Chondrocyte (in vitro differentiated cells): ENCODE measurements around the gene PDE4D. TPM values are rescaled to one million over a fixed set of nuclear protein-coding genes. Genes with fewer than 3 reads are reported as not detected.
"Not testable (repeated sequence)": the region's sequence is repeated elsewhere in the genome, so short reads cannot be mapped to it uniquely, and the experiment has no call there.

Source experiments
- DNase-seq: peaks from one replicate; pipeline ENCODE4 v3.0.0; 2021; ENCODE audit warnings: mixed read lengths, low spot score
- H3K27ac Mint-ChIP-seq: one replicate; pipeline ENCODE4 v1.8.0; 2021; ENCODE audit warnings: mild to moderate bottlenecking, moderate library complexity, mixed read lengths; ENCODE audit not compliant: unreplicated experiment
- H3K27me3 Mint-ChIP-seq: 2 replicates; pipeline ENCODE4 v1.8.0; 2021; ENCODE audit warnings: low read depth, mixed read lengths
- H3K36me3 Mint-ChIP-seq: 2 replicates; pipeline ENCODE4 v1.8.0; 2021; ENCODE audit warnings: low read depth, mixed read lengths
- H3K4me1 Mint-ChIP-seq: 2 replicates; pipeline ENCODE4 v1.8.0; 2021; ENCODE audit warnings: low read depth, mild to moderate bottlenecking, mixed read lengths
- H3K4me3 Mint-ChIP-seq: one replicate; pipeline ENCODE4 v1.8.0; 2021; ENCODE audit warnings: mild to moderate bottlenecking, moderate library complexity, mixed read lengths; ENCODE audit not compliant: unreplicated experiment
- H3K9me3 Mint-ChIP-seq: 2 replicates; pipeline ENCODE4 v1.8.0; 2021; ENCODE audit warnings: low read depth, mixed read lengths
- total RNA-seq: library from RNA; stranded (reverse); gene quantifications from 3 replicates; pipeline ENCODE4 v1.2.1, GENCODE V29; 2021
- TF ChIP-seq, protein P1 (sequence below): fragments of 200-600 bp; sonication (generic); IDR thresholded peaks from 2 replicates; pipeline ENCODE4 v1.5.0; 2021; ENCODE audit warnings: antibody characterized with exemption, mild to moderate bottlenecking, moderate library complexity

PDE4D gene
- total RNA-seq, 1 donor from 2014 or later, result 21.1 TPM

- Mint-ChIP-seq H3K36me3 (no peaks in the 10 kb centered on the region), H3K27ac (no peak overlapping the region), H3K4me3 (no peak overlapping the region), H3K9me3 (no peaks in the 10 kb centered on the region), H3K27me3 (no peaks in the 10 kb centered on the region), H3K4me1 (peaks cover 48% of the 10 kb centered on the region)
- TF ChIP-seq, protein P1, sequence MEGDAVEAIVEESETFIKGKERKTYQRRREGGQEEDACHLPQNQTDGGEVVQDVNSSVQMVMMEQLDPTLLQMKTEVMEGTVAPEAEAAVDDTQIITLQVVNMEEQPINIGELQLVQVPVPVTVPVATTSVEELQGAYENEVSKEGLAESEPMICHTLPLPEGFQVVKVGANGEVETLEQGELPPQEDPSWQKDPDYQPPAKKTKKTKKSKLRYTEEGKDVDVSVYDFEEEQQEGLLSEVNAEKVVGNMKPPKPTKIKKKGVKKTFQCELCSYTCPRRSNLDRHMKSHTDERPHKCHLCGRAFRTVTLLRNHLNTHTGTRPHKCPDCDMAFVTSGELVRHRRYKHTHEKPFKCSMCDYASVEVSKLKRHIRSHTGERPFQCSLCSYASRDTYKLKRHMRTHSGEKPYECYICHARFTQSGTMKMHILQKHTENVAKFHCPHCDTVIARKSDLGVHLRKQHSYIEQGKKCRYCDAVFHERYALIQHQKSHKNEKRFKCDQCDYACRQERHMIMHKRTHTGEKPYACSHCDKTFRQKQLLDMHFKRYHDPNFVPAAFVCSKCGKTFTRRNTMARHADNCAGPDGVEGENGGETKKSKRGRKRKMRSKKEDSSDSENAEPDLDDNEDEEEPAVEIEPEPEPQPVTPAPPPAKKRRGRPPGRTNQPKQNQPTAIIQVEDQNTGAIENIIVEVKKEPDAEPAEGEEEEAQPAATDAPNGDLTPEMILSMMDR, result no peak
- no peak for DNase-seq
Observed at GRCh38 chr5:59317023-59317773, 576.3 kb downstream of the PDE4D start.

GRCh38 chr5:59312223-59312622 is 581.3 kb downstream of the PDE4D start:
- DNase-seq, result no peak
- Mint-ChIP-seq H3K4me1 (peaks cover 12% of the 10 kb centered on the region), H3K4me3 (no peak overlapping the region), H3K27me3 (no peaks in the 10 kb centered on the region), H3K27ac (no peak overlapping the region), H3K9me3 (no peaks in the 10 kb centered on the region), H3K36me3 (peaks cover 3% of the 10 kb centered on the region)
- TF ChIP-seq, protein P1, result no peak

DNA sequence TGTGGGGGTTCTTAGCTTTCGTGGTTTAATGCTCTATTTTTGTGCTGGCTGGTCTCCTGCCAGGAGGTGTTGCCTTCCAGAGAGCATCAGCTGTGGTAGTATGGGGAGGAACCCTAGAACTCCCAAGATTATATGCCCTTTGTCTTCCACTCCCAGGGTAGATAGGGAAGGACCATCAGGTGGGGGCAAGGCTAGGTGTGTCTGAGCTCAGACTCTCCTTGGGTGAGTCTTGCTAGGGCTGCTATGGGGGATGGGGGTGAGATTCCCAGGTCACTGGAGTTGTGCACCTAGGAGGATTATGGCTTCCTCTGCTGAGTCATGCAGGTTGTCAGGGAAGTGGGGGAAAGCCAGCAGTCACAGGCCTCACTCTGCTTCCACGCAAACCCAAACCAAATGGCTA is 584.8 kb downstream of the PDE4D start:
- H3K27me3 Mint-ChIP-seq, H3K36me3 Mint-ChIP-seq, H3K4me1 Mint-ChIP-seq, H3K9me3 Mint-ChIP-seq, DNase-seq, H3K4me3 Mint-ChIP-seq, H3K27ac Mint-ChIP-seq: not testable (repeated sequence)

GRCh38 chr5:59303289-59303716 is 590.2 kb downstream of the PDE4D start:
- not testable (repeated sequence) for H3K36me3 Mint-ChIP-seq, DNase-seq, H3K4me3 Mint-ChIP-seq, H3K27me3 Mint-ChIP-seq, H3K27ac Mint-ChIP-seq, H3K9me3 Mint-ChIP-seq
- peaks cover 13% of the 10 kb centered on the region for H3K4me1 Mint-ChIP-seq

DNA sequence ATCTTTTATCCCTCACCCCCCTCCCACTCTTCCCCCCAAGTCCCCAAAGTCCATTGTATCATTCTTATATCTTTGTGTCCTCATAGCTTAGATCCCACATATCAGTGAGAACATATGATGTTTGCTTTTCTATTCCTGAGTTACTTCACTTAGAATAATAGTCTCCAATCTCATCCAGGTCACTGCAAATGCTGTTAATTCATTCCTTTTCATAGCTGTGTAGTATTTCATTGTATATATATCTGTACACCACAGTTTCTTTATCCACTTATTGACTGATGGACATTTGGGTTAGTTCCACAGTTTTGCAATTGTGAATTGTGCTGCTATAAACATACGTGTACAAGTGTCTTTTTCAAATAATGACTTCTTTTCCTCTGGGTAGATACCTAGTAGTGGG is 591.0 kb downstream of the PDE4D start:
- DNase-seq, H3K27ac Mint-ChIP-seq, H3K27me3 Mint-ChIP-seq, H3K36me3 Mint-ChIP-seq, H3K4me3 Mint-ChIP-seq, H3K9me3 Mint-ChIP-seq: not testable (repeated sequence)
- peaks cover 19% of the 10 kb centered on the region for H3K4me1 Mint-ChIP-seq

DNA sequence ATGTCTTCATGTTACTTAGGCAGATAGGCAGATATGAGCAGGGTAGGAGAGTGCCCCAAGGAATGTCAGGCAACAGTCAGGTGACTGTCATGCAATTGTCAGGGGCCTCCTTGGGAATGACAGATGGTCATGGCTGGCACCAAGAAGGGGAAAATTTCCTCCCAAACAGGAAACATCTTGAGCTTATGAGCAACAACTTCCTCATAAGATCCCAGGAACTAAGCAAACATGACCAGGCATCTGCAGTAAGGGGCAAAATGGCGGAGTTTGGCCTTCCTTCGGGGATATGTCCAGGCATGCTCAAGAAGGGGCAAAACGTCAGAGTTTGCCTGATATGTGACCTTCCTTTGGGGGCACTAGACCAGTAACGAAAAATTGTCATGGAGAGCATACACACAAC is 591.8 kb downstream of the PDE4D start:
- TF ChIP-seq, protein P1, result no peak
- Mint-ChIP-seq H3K9me3 (peaks cover 7% of the 10 kb centered on the region), H3K27ac (no peak overlapping the region), H3K4me3 (no peak overlapping the region), H3K27me3 (no peaks in the 10 kb centered on the region), H3K4me1 (peaks cover 27% of the 10 kb centered on the region), H3K36me3 (peaks cover 3% of the 10 kb centered on the region)
- DNase-seq, result no peak

DNA sequence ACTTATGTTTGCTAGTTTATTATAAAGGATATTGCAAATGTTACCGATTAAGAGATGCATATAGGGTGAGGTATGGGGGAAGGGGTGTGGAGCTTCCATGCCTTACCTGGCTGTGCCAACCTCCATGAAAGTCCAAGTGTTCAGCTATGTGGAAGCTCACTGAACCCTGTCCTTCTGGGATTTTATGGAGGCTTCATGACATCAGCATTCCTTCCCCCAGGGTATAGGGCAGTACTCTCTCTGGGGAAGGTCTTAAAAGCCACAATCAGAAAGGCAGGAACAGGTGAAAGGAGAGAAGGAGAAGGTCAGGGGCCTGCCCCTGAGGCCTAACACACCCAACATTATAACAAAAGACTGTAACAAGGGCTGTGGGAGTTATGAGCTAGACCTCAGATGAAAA is 592.6 kb downstream of the PDE4D start:
- Mint-ChIP-seq H3K4me1 (peaks cover 34% of the 10 kb centered on the region), H3K27me3 (no peaks in the 10 kb centered on the region), H3K36me3 (peaks cover 2% of the 10 kb centered on the region), H3K9me3 (peaks cover 7% of the 10 kb centered on the region), H3K4me3 (no peak overlapping the region), H3K27ac (no peak overlapping the region)
- TF ChIP-seq, protein P1, result no peak
- no peak for DNase-seq
